ENCODE data around the gene FUZ.
A peak's percentile ranks its signal among the peaks of the same experiment; 100 is the strongest.

Gene FUZ

DNA sequence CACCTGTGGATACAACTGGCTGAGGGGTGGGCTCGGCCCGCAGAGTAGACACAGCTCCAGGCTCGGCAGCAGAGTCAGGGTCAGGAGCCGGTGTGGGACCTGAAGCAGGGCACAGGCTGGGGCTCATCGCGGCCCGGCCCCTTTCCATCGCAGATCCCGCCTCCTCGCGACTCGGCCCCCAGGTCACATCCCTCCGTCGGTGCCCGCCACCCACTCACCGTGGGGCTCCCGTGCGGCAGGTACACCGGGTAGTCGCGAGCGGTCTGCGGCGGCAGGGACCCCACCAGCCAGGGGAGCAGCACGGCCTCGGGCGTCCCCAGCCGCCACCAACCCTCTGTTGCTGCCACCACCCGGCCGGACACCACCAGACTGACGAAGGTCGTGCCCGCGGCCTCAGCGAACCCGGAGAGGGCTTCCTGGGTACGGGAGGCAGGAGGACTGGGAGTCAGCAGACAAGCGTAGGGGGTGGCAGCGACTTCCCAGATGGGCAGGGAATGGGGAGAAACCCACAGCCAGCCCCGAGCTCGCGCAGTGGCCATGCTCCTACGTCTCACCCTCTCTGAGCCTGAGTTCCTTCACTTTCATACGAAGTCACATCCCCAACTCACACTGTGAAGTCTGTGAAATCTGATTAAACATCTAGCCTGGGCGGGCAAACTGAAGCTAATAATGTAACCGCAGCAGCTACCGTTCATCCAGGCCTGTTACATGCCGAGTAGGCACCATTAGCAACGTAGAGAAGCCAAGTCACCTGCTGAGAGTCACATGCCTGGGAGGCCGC, 3.7 kb downstream of the FUZ start:
- TF ChIP-seq, protein P1, sequence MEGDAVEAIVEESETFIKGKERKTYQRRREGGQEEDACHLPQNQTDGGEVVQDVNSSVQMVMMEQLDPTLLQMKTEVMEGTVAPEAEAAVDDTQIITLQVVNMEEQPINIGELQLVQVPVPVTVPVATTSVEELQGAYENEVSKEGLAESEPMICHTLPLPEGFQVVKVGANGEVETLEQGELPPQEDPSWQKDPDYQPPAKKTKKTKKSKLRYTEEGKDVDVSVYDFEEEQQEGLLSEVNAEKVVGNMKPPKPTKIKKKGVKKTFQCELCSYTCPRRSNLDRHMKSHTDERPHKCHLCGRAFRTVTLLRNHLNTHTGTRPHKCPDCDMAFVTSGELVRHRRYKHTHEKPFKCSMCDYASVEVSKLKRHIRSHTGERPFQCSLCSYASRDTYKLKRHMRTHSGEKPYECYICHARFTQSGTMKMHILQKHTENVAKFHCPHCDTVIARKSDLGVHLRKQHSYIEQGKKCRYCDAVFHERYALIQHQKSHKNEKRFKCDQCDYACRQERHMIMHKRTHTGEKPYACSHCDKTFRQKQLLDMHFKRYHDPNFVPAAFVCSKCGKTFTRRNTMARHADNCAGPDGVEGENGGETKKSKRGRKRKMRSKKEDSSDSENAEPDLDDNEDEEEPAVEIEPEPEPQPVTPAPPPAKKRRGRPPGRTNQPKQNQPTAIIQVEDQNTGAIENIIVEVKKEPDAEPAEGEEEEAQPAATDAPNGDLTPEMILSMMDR (conservative IDR thresholded peaks at IDR 0.05; ENCODE audit: low read depth, low read length): no peak
- H3K4me3 ChIP-seq (ENCODE audit: low read length): peak overlapping the region; percentile 65
- peak; percentile 77 for DNase-seq (ENCODE audit: low read depth)

DNA sequence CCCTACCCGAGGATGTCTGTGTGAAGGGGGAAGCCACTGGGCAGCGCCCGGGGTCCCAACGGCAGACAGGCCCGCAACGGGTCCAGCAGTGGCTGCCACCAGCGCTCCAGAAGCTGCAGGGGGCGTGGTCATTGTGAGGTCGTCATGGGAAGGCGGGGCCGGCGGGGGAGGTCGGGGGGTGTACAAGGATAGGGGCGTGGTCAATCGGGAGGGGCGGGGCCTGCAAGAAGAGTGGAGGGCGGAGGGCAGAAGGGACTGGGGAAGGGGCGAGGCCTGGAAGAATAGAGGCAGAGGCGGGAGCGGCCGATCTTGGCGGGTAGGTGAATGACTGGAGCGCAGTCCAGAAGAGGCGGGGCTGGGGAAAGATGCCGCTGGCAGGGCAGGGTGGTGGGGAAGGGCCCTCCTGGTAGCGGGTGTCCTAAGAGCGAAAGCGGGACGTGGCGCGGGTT, 4.4 kb downstream of the FUZ start:
- DNase-seq (ENCODE audit: low read depth): peak; percentile 59
- TF ChIP-seq, protein P1 (conservative IDR thresholded peaks at IDR 0.05; ENCODE audit: low read depth, low read length): no peak
- H3K4me3 ChIP-seq (ENCODE audit: low read length): peak overlapping the region; percentile 65

DNA sequence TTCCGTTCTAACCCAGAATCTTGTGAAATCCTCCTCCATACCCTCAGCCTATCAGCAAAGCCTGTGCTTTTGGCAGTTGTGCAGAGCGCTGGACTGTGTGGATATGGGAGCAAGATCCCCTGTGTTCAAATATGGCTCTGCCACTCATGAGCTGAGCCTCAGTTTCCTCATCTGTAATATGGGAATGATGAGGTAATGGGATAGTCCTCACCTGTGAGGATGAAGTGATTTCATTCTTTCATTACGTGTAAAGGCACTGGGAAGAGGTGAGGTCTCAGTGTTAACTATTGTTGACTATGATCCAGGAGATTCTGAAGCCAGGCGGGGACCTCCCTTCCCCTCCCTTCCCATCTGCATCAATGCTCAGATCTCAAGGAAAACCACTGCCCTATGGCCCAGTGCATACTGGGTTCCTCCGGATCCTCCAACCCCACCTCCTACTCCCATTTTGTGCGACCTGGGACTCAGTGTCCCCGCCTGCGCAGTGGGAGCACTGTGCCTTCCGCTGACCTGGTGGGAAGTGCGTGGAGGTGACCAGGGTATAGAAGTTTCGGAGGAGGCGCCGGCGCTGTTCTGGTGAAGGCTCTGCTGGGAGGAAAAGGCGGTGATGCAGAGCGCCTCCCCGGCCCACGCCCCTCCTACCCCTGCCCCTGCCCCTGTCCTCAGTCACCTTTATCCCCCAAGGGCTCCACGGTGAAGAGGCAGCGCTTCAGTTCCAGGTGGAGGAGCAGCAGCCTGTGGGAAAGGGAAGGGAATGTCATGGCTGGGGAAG, 5.0 kb downstream of the FUZ start:
- no peak overlapping the region for H3K4me3 ChIP-seq (ENCODE audit: low read length)
- DNase-seq (ENCODE audit: low read depth): no peak
- TF ChIP-seq, protein P1 (conservative IDR thresholded peaks at IDR 0.05; ENCODE audit: low read depth, low read length): no peak

DNA sequence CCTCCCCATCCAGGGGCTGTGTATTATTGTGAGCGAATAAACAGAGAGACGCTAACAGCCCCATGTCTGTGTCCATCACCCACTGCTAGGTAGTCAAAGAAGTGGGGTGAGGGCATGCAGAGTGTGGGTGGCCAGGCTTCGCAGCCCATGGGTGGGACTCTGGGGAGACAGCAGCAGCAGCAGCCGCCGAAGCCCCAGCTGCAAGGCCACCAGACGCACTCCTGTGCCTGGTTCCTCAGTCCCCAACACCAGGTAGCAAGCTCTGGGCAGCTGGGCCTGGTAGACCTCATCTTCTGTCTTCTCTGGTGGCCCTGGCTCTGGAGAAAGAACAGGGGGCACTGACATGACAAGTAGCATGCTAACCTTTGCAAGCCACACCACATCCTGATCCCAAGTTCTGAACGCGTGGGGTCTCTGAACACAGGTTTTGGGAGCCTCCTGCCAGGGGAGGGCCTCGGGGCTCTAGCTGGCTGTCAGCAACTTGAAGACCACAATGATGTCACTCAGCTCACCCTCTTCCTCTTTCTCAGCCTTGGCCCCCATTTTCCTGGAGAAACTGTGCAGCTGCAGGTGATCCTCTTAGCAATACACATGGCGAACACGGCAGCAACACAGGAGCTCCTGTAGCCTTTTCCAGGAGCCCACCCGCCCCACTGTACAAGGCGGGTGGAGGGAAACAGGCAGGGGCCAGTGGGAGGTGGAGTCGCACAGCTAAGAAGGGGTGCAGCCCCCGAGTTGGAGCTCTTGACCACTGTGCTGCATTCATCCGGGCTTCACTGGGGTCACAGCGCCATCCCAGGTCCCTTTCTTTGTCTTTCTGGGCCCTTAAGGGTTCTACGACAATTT, 5.8 kb downstream of the FUZ start:
- no peak overlapping the region for H3K4me3 ChIP-seq (ENCODE audit: low read length)
- no peak for DNase-seq (ENCODE audit: low read depth)
- TF ChIP-seq, protein P1 (conservative IDR thresholded peaks at IDR 0.05; ENCODE audit: low read depth, low read length): no peak

DNA sequence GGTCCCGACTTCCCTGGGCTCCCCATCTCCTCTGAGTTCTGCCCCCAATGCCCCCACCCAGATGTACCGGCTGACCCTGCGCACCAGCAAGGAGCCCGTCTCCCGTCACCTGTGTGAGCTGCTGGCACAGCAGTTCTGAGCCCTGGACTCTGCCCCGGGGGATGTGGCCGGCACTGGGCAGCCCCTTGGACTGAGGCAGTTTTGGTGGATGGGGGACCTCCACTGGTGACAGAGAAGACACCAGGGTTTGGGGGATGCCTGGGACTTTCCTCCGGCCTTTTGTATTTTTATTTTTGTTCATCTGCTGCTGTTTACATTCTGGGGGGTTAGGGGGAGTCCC, 6.5 kb downstream of the FUZ start:
- TF ChIP-seq, protein P1 (conservative IDR thresholded peaks at IDR 0.05; ENCODE audit: low read depth, low read length): no peak
- H3K4me3 ChIP-seq (ENCODE audit: low read length): no peak overlapping the region
- no peak for DNase-seq (ENCODE audit: low read depth)

DNA sequence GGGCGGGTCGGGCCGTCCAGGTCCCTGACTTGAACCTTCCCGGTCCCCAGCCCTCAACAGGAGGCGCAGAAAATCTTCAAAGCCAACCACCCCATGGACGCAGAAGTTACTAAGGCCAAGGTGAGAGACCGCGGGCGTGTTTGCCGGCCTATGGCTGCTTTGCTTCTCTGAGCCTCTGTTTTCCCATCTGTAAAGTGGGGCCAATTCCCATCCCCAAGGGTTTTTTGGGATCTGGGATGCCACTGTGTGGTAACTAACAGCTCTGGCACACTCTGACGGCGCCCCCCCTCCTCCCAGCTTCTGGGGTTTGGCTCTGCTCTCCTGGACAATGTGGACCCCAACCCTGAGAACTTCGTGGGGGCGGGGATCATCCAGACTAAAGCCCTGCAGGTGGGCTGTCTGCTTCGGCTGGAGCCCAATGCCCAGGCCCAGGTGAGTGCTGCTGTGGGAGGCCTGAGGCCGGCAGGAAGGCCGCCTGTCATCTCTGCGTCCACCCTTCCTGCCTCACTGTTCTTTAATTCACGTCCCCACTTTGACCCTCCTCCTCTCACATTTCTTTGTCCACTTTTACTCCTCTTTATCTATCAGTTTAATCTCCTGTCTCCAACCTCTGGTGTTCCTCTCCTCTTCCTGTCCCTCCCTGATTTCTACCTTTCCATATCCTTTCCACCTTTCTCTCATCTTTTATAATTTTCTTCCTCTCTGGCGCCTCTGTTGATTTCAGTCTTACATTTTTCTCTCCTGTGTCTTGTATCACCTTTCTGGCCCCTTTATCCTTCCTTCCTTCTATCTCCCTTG, 7.1 kb downstream of the FUZ start:
- no peak for DNase-seq (ENCODE audit: low read depth)
- TF ChIP-seq, protein P1 (conservative IDR thresholded peaks at IDR 0.05; ENCODE audit: low read depth, low read length): no peak
- no peak overlapping the region for H3K4me3 ChIP-seq (ENCODE audit: low read length)

Measured in retinal pigment epithelial cell (primary cell).